ENCODE measurements around the gene ACTG1. TPM values are rescaled to one million over a fixed set of nuclear protein-coding genes. Genes with fewer than 3 reads are reported as not detected.

ACTG1 gene
- total RNA-seq, 1 experiment from 2014 or later, result 4,160 TPM

- Mint-ChIP-seq H3K27ac (no peak overlapping the region), H3K36me3 (ENCODE audit: insufficient read depth in 1 of 3, low read depth in 3 of 3) (no peaks in the 10 kb centered on the region; a peak in 2 of 7 replicates), H3K27me3 (ENCODE audit: low read depth) (peaks cover 37% of the 10 kb centered on the region), H3K9me3 (no peaks in the 10 kb centered on the region; a peak in 1 of 5 replicates), H3K4me3 (no peak overlapping the region), H3K4me1 (peaks cover 0 to 3% of the 10 kb centered on the region in 2 experiments; a peak in 1 of 4 replicates)
- Histone ChIP-seq H2BK5ac (ENCODE audit: insufficient read length, low read length) (no peak overlapping the region), H3K9ac (ENCODE audit: extremely low read depth, insufficient read length, low read length) (no peak overlapping the region), H2AK5ac (ENCODE audit: insufficient read length, low read length) (no peak overlapping the region), H3K4me2 (ENCODE audit: insufficient read depth, insufficient read length, low read length) (no peak overlapping the region), H2BK15ac (ENCODE audit: low read depth, low read length) (no peak overlapping the region), H4K8ac (replicated peaks; ENCODE audit: insufficient read length, low read depth, low read length) (no peak overlapping the region), H3K18ac (ENCODE audit: insufficient read length, low read depth, low read length) (no peak overlapping the region), H4K20me1 (ENCODE audit: control insufficient read depth, insufficient read depth, insufficient read length) (no peaks in the 10 kb centered on the region), H4K5ac (ENCODE audit: insufficient read length, low read depth, low read length) (no peak overlapping the region), H3K79me2 (ENCODE audit: insufficient read depth, low read length) (no peaks in the 10 kb centered on the region), H2BK12ac (ENCODE audit: insufficient read length, low read depth, low read length) (no peak overlapping the region), H2BK20ac (ENCODE audit: low read depth, low read length, poor library complexity, severe bottlenecking) (no peak overlapping the region), H3K4ac (ENCODE audit: low read depth, low read length) (no peak overlapping the region), H3K14ac (ENCODE audit: insufficient read depth, low read length) (no peak overlapping the region), H2AFZ (ENCODE audit: low read length) (no peak overlapping the region), H2BK120ac (ENCODE audit: low read depth, low read length, poor library complexity, severe bottlenecking) (no peak overlapping the region), H3K27ac (ENCODE audit: insufficient read length, low read depth, low read length) (no peak overlapping the region), H3T11ph (ENCODE audit: low read length) (no peak overlapping the region), H3K23ac (ENCODE audit: insufficient read length, low read depth, low read length) (no peak overlapping the region), H3K79me1 (ENCODE audit: insufficient read depth, low read depth, low read length, poor library complexity, severe bottlenecking) (no peaks in the 10 kb centered on the region), H3K23me2 (ENCODE audit: insufficient read length, low read depth, low read length, poor library complexity, severe bottlenecking) (peaks cover 3% of the 10 kb centered on the region), H3K27me3 (ENCODE audit: insufficient read depth, low read length) (no peaks in the 10 kb centered on the region), H4K91ac (ENCODE audit: insufficient read length, low read depth, low read length) (no peak overlapping the region), H3K9me3 (ENCODE audit: control insufficient read depth, low read depth, low read length) (no peaks in the 10 kb centered on the region), H3K4me1 (ENCODE audit: insufficient read depth, low read length) (no peaks in the 10 kb centered on the region), H3K56ac (ENCODE audit: insufficient read length, low read depth, low read length) (no peak overlapping the region)
- WGBS (ENCODE audit: extremely low coverage, insufficient read length, low lambda C conversion rate), result no CpG with 5 or more reads among the region's 16 CpGs
- TF ChIP-seq CTCF (conservative IDR thresholded peaks at IDR 0.05), result no peak
- DNase-seq, result no peak
Observed at GRCh38 chr17:81474958-81475357, 37.6 kb downstream of the ACTG1 start.

Data from H9 (cell line).